ENCODE measurements around the gene FCHSD2. TPM values are rescaled to one million over a fixed set of nuclear protein-coding genes. Genes with fewer than 3 reads are reported as not detected.

Gene FCHSD2
- total RNA-seq, 1 donor from 2014 or later: 69.5 TPM

- Mint-ChIP-seq H3K9me3 (ENCODE audit: low read depth) (no peaks in the 10 kb centered on the region), H3K36me3 (ENCODE audit: low read depth) (peaks cover 15% of the 10 kb centered on the region), H3K27me3 (ENCODE audit: low read depth) (no peaks in the 10 kb centered on the region), H3K4me1 (ENCODE audit: low read depth) (peaks cover 25% of the 10 kb centered on the region), H3K4me3 (ENCODE audit: unreplicated experiment) (no peak overlapping the region), H3K27ac (ENCODE audit: unreplicated experiment) (no peak overlapping the region)
- no peak for DNase-seq (ENCODE audit: low spot score)
- no peak for TF ChIP-seq CTCF (IDR thresholded peaks at IDR 0.05)
Observed at GRCh38 chr11:72989727-72990126, 152.4 kb downstream of the FCHSD2 start.

- peaks cover 15% of the 10 kb centered on the region for H3K36me3 Mint-ChIP-seq (ENCODE audit: low read depth)
- no peak overlapping the region for H3K4me3 Mint-ChIP-seq (ENCODE audit: unreplicated experiment)
- H3K27me3 Mint-ChIP-seq (ENCODE audit: low read depth): no peaks in the 10 kb centered on the region
- TF ChIP-seq CTCF (IDR thresholded peaks at IDR 0.05): no peak
- H3K4me1 Mint-ChIP-seq (ENCODE audit: low read depth): peaks cover 26% of the 10 kb centered on the region
- DNase-seq (ENCODE audit: low spot score): no peak
- H3K27ac Mint-ChIP-seq (ENCODE audit: unreplicated experiment): no peak overlapping the region
- H3K9me3 Mint-ChIP-seq (ENCODE audit: low read depth): no peaks in the 10 kb centered on the region
Observed at GRCh38 chr11:72988821-72989220, 153.3 kb downstream of the FCHSD2 start.

GRCh38 chr11:72985645-72986044 lies 156.5 kb downstream of the FCHSD2 start:
- no peak for DNase-seq (ENCODE audit: low spot score)
- H3K36me3 Mint-ChIP-seq (ENCODE audit: low read depth): peaks cover 14% of the 10 kb centered on the region
- H3K27me3 Mint-ChIP-seq (ENCODE audit: low read depth): no peaks in the 10 kb centered on the region
- TF ChIP-seq CTCF (IDR thresholded peaks at IDR 0.05): no peak
- no peaks in the 10 kb centered on the region for H3K9me3 Mint-ChIP-seq (ENCODE audit: low read depth)
- H3K4me1 Mint-ChIP-seq (ENCODE audit: low read depth): peaks cover 26% of the 10 kb centered on the region
- no peak overlapping the region for H3K4me3 Mint-ChIP-seq (ENCODE audit: unreplicated experiment)
- peak overlapping the region; percentile 23 for H3K27ac Mint-ChIP-seq (ENCODE audit: unreplicated experiment)

GRCh38 chr11:72984453-72985077 lies 157.6 kb downstream of the FCHSD2 start:
- Mint-ChIP-seq H3K4me1 (ENCODE audit: low read depth) (peaks cover 17% of the 10 kb centered on the region), H3K4me3 (ENCODE audit: unreplicated experiment) (no peak overlapping the region), H3K27ac (ENCODE audit: unreplicated experiment) (no peak overlapping the region), H3K36me3 (ENCODE audit: low read depth) (peaks cover 15% of the 10 kb centered on the region), H3K9me3 (ENCODE audit: low read depth) (no peaks in the 10 kb centered on the region), H3K27me3 (ENCODE audit: low read depth) (no peaks in the 10 kb centered on the region)
- TF ChIP-seq CTCF (IDR thresholded peaks at IDR 0.05): no peak
- DNase-seq (ENCODE audit: low spot score): no peak

- Mint-ChIP-seq H3K4me1 (ENCODE audit: low read depth) (peaks cover 10% of the 10 kb centered on the region), H3K27ac (ENCODE audit: unreplicated experiment) (no peak overlapping the region), H3K27me3 (ENCODE audit: low read depth) (no peaks in the 10 kb centered on the region), H3K36me3 (ENCODE audit: low read depth) (peaks cover 18% of the 10 kb centered on the region), H3K4me3 (ENCODE audit: unreplicated experiment) (no peak overlapping the region), H3K9me3 (ENCODE audit: low read depth) (no peaks in the 10 kb centered on the region)
- TF ChIP-seq CTCF (IDR thresholded peaks at IDR 0.05): no peak
- DNase-seq (ENCODE audit: low spot score): no peak
Observed at GRCh38 chr11:72983560-72983959, 158.6 kb downstream of the FCHSD2 start.
